GM12878 (cell line): Measurements from ENCODE around the gene DCDC1. TPM values are rescaled to one million over a fixed set of nuclear protein-coding genes. Genes with fewer than 3 reads are reported as not detected.

Experiments used
- ATAC-seq: fragments of 200-7000 bp; cut with Tn5 transposase; 3 replicates; pipeline ENCODE4 v1.9.1; 2020; ENCODE audit warnings: mild to moderate bottlenecking, moderate library complexity
- BruUV-seq: library from RNA; stranded (reverse); fragments of 400-500 nt; replicated peaks from 2 replicates; lab custom pipeline; 2021; lab: Mats Ljungman, UMichigan
- CTCF ChIA-PET: fragments of 300-600 bp; sonication (Branson Sonifier 250); formaldehyde crosslinking; extraction: SDS; loops from one replicate; lab custom pipeline; 2021; ENCODE audit warnings: inconsistent platforms; lab: Yijun Ruan, JAX
- POLR2A ChIA-PET: fragments of 350-600 bp; formaldehyde crosslinking; extraction: SDS; loops from one replicate; lab custom pipeline; 2021; ENCODE audit warnings: inconsistent platforms; lab: Charles Lee
- RAD21 ChIA-PET: fragments of 300-600 bp; sonication (Branson Sonifier 250); formaldehyde crosslinking; loops from one replicate; lab custom pipeline; 2023; ENCODE audit warnings: antibody characterized with exemption; ENCODE audit not compliant: unreplicated experiment; lab: Charles Lee
- SMC1A ChIA-PET: fragments of 300-600 bp; sonication (Branson Sonifier 250); formaldehyde crosslinking; loops from one replicate; lab custom pipeline; 2023; ENCODE audit not compliant: unreplicated experiment, uncharacterized antibody; lab: Charles Lee
- DNase-seq: peaks from one replicate; pipeline ENCODE4 v3.0.0-alpha.2; 2011; ENCODE audit warnings: low read depth, low spot score
- FAIRE-seq: peaks from 3 replicates; lab custom pipeline; 2011; peaks lifted over from hg19 to GRCh38; lab: Jason Lieb, UNC
- H2AFZ ChIP-seq: 2 replicates; pipeline ENCODE4 v1.6.0; 2011; ENCODE audit warnings: low read depth, low read length, control low read depth; ENCODE audit not compliant: control insufficient read depth
- H3K27ac ChIP-seq: 2 replicates; pipeline ENCODE4 v1.5.1; 2011; ENCODE audit warnings: control low read depth; ENCODE audit not compliant: control insufficient read depth, insufficient read depth
- H3K27me3 ChIP-seq, 2 experiments: replicated peaks in 1 of 2; 2 replicates each; pipeline versions ENCODE4 v1.6.0 to v1.6.1; 2011; ENCODE audit warnings: low read length in 1 of 2; ENCODE audit not compliant: control insufficient read depth in 2 of 2, insufficient read depth in 2 of 2
- H3K36me3 ChIP-seq, 2 experiments: 2 replicates each; pipeline ENCODE4 v1.5.1; 2011; ENCODE audit warnings: low read length in 1 of 2; ENCODE audit not compliant: control insufficient read depth in 2 of 2, insufficient read depth in 2 of 2
- H3K4me1 ChIP-seq: 2 replicates; pipeline ENCODE4 v1.6.1; 2011; ENCODE audit warnings: mild to moderate bottlenecking, low read length, moderate library complexity, mixed read lengths; ENCODE audit not compliant: control insufficient read depth, insufficient read depth
- H3K4me2 ChIP-seq: 2 replicates; pipeline ENCODE4 v1.6.0; 2011; ENCODE audit warnings: control low read depth; ENCODE audit not compliant: control insufficient read depth, insufficient read depth
- H3K4me3 ChIP-seq: fragments of 200-600 bp; sonication (generic); 2 replicates; pipeline ENCODE4 v1.5.1; 2016
- H3K79me2 ChIP-seq: 2 replicates; pipeline ENCODE4 v1.6.0; 2011; ENCODE audit warnings: low read length; ENCODE audit not compliant: control insufficient read depth, insufficient read depth
- H3K9ac ChIP-seq: 2 replicates; pipeline ENCODE4 v1.8.0; 2011; ENCODE audit warnings: low read length, control low read depth, mixed read lengths; ENCODE audit not compliant: control insufficient read depth, insufficient read depth
- H3K9me3 ChIP-seq: replicated peaks from 3 replicates; pipeline ENCODE4 v1.5.1; 2011; ENCODE audit warnings: mild to moderate bottlenecking, low read length; ENCODE audit not compliant: control insufficient read depth, insufficient read depth
- H4K20me1 ChIP-seq: 2 replicates; pipeline ENCODE4 v1.6.0; 2011; ENCODE audit not compliant: control insufficient read depth, insufficient read depth
- JUNB ChIP-seq: IDR thresholded peaks from 2 replicates; pipeline ENCODE4 v1.6.1; 2016; ENCODE audit warnings: antibody characterized with exemption, mild to moderate bottlenecking
- NFXL1 ChIP-seq: fragments of 450-650 bp; IDR thresholded peaks from 2 replicates; pipeline ENCODE4 v1.6.1; 2017; ENCODE audit warnings: antibody characterized with exemption, mild to moderate bottlenecking, borderline replicate concordance
- RAD21 ChIP-seq: IDR thresholded peaks from 2 replicates; pipeline ENCODE4 v1.6.1; 2011; ENCODE audit warnings: mild to moderate bottlenecking, low read depth, low read length, moderate library complexity; ENCODE audit not compliant: insufficient read depth
- SIX5 ChIP-seq: IDR thresholded peaks from 2 replicates; pipeline ENCODE4 v1.6.1; 2011; ENCODE audit warnings: mild to moderate bottlenecking, low read depth, low read length, moderate library complexity; ENCODE audit not compliant: severe bottlenecking
- SMC3 ChIP-seq: IDR thresholded peaks from 2 replicates; pipeline ENCODE4 v1.6.1; 2011; ENCODE audit warnings: low read length, improper control_type of control experiment, borderline replicate concordance
- ZNF207 ChIP-seq: fragments of 450-650 bp; IDR thresholded peaks from 2 replicates; pipeline ENCODE4 v1.6.1; 2014; ENCODE audit warnings: antibody characterized with exemption, mild to moderate bottlenecking, borderline replicate concordance
- ZNF217 ChIP-seq: fragments of 450-650 bp; IDR thresholded peaks from 2 replicates; pipeline ENCODE4 v1.6.1; 2017; ENCODE audit warnings: antibody characterized with exemption, mild to moderate bottlenecking
- ZNF274 ChIP-seq: IDR thresholded peaks from one replicate; pipeline ENCODE4 v1.8.0; 2011; ENCODE audit not compliant: insufficient read length, insufficient read depth
- ZNF384 ChIP-seq: IDR thresholded peaks from 2 replicates; pipeline ENCODE4 v1.6.1; 2012; ENCODE audit warnings: low read depth, mild to moderate bottlenecking, low read length, improper control_type of control experiment, borderline replicate concordance
- ZNF622 ChIP-seq: fragments of 450-650 bp; IDR thresholded peaks from 2 replicates; pipeline ENCODE4 v1.6.1; 2017; ENCODE audit warnings: mild to moderate bottlenecking, inconsistent platforms
- WGBS: methylation state at CpG from one replicate; pipeline ENCODE4 v1.1.6; 2016; ENCODE audit warnings: low lambda C conversion rate; ENCODE audit not compliant: insufficient replicate concordance, insufficient coverage; ENCODE audit errors: missing lambda C conversion rate; 5-methylcytosine and 5-hydroxymethylcytosine counted together
- in situ Hi-C: fragments of 300-500 bp; cut with MboI; formaldehyde crosslinking; loops from 9 replicates; pipeline ENCODE4 v1.14.3; 2018; ENCODE audit warnings: mixed read lengths
- intact Hi-C: fragments of 100-400 bp; cut with micrococcal nuclease; formaldehyde crosslinking; loops from one replicate; pipeline ENCODE4 v1.14.2; 2022; ENCODE audit not compliant: unreplicated experiment
- polyA plus RNA-seq, 11 experiments: library from polyadenylated mRNA; depleted of rRNA in 4 of 11; unstranded in 6 of 11; stranded (reverse) in 5 of 11; fragments of >200 nt; fragmentation: Nextera tagmentation in 4 of 11; fragmentation: Illumina TruSeq in 1 of 11; extraction: Ambion mirVana in 4 of 11; extraction: Trizol in 1 of 11; gene quantifications; 1 replicate in 1 of 11; 2 replicates in 10 of 11; pipeline versions ENCODE4 v1.2.1 to v1.2.3, GENCODE V29; 2011 to 2016; ENCODE audit warnings: inconsistent platforms in 2 of 11, missing spikeins in 2 of 11, low read depth in 1 of 11
- total RNA-seq, 4 experiments: library from RNA; depleted of rRNA in 3 of 4; stranded (reverse); fragments of >200 nt in 3 of 4; fragmentation: Illumina TruSeq in 1 of 4; extraction: Trizol in 1 of 4; gene quantifications; 2 replicates each; pipeline versions ENCODE4 v1.2.1 to v1.2.3, GENCODE V29; 2013 to 2021
- TF ChIP-seq, protein P1 (sequence below), 3 experiments: IDR thresholded peaks in 2 of 3; conservative IDR thresholded peaks in 1 of 3; 2 replicates each; pipeline ENCODE4 v1.5.1; 2011; ENCODE audit warnings: low read depth in 3 of 3, low read length in 3 of 3, mild to moderate bottlenecking in 3 of 3, control low read depth in 2 of 3, moderate library complexity in 2 of 3, inconsistent platforms in 1 of 3, mixed read lengths in 1 of 3; ENCODE audit not compliant: control insufficient read depth in 2 of 3, insufficient read depth in 1 of 3; ENCODE audit errors: extremely low read depth in 1 of 3
- TF ChIP-seq, protein P2 (sequence below): fragments of 450-650 bp; IDR thresholded peaks from 2 replicates; pipeline ENCODE4 v1.6.1; 2018; ENCODE audit warnings: borderline replicate concordance, mild to moderate bottlenecking; ENCODE audit not compliant: partially characterized antibody

DCDC1 gene
- total and polyA plus RNA-seq, 10 of the 15 experiments (the other 5 are each of a cell fraction or from before 2014, with no cell fraction given) = not detected

DNA sequence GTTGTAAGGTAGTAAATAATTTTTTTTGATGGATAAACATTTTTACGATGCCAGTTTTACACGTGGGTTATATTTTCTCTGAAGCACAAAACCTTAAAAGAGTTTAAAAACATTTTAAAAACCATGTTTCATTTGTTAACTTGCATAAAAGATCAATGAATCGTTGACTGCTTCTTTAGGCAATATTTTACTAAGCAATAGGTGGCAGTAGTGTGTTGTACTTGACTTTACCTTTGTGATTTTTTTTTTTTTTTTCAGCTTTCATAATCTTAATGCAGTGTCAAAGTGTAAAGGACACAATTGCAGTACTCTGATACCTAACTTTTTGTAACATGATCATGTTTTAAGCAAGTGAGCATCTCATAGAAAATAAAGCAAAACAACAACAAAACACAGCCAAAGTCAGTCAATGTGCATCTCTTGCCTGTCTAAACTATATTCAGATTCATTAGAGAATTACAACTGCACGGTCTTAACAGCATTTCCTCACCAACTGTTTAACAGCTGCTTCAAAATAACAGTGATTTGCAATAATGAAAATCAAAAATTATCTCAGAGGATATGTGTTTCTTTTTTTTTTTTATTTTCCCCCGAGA lies 27.8 kb upstream of the DCDC1 start:
- Histone ChIP-seq H3K4me2 (no peak overlapping the region), H3K27ac (no peak overlapping the region), H2AFZ (no peak overlapping the region), H3K4me3 (no peak overlapping the region), H3K4me1 (no peaks in the 10 kb centered on the region), H3K79me2 (no peaks in the 10 kb centered on the region), H4K20me1 (no peaks in the 10 kb centered on the region), H3K9ac (no peak overlapping the region), H3K9me3 (no peaks in the 10 kb centered on the region), H3K36me3 (no peaks in the 10 kb centered on the region; a peak in 1 of 4 replicates), H3K27me3 (no peaks in the 10 kb centered on the region)
- intact Hi-C loops (loop anchor here (1.0 to 5.0 kb wide), 5 partner anchors 474 to 775 kb away; no protein-coding TSS in a partner anchor), in situ Hi-C loops (loop anchor here (5.0 kb wide), 2 partner anchors 475 to 560 kb away; no protein-coding TSS in a partner anchor)
- ChIA-PET SMC1A (interaction anchor here (1.1 to 2.7 kb wide), 7 partner anchors 9 to 779 kb away, joined by 3 to 14 read pairs (median 8); no protein-coding TSS in a partner anchor), POLR2A (no interaction called here), RAD21 (interaction anchor here (0.6 to 1.9 kb wide), 4 partner anchors 473 to 562 kb away, joined by 3 to 18 read pairs (median 7); no protein-coding TSS in a partner anchor), CTCF (interaction anchor here (0.6 to 6.3 kb wide), 16 partner anchors 8 to 779 kb away, joined by 3 to 49 read pairs (median 4); no protein-coding TSS in a partner anchor)
- DNase-seq (no peak), FAIRE-seq (peak; percentile 73), ATAC-seq (peak; percentile 70)
- no TSS peak for BruUV-seq
- no peak for TF ChIP-seq ZNF207
- TF ChIP-seq SIX5 = no peak
- TF ChIP-seq, protein P1, sequence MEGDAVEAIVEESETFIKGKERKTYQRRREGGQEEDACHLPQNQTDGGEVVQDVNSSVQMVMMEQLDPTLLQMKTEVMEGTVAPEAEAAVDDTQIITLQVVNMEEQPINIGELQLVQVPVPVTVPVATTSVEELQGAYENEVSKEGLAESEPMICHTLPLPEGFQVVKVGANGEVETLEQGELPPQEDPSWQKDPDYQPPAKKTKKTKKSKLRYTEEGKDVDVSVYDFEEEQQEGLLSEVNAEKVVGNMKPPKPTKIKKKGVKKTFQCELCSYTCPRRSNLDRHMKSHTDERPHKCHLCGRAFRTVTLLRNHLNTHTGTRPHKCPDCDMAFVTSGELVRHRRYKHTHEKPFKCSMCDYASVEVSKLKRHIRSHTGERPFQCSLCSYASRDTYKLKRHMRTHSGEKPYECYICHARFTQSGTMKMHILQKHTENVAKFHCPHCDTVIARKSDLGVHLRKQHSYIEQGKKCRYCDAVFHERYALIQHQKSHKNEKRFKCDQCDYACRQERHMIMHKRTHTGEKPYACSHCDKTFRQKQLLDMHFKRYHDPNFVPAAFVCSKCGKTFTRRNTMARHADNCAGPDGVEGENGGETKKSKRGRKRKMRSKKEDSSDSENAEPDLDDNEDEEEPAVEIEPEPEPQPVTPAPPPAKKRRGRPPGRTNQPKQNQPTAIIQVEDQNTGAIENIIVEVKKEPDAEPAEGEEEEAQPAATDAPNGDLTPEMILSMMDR (IDR thresholded peaks at IDR 0.05 in 2 of 3, conservative IDR thresholded peaks at IDR 0.05 in 1 of 3; ENCODE audit: control insufficient read depth in 2 of 3, extremely low read depth in 1 of 3, insufficient read depth in 1 of 3, low read depth in 3 of 3, low read length in 3 of 3) = peak; percentile 43 to 72 (median 55); a peak in 5 of 6 replicates
- TF ChIP-seq ZNF622 = no peak
- no peak for TF ChIP-seq NFXL1
- TF ChIP-seq ZNF384 = peak; percentile 98
- TF ChIP-seq SMC3 = peak; percentile 68
- TF ChIP-seq, protein P2, sequence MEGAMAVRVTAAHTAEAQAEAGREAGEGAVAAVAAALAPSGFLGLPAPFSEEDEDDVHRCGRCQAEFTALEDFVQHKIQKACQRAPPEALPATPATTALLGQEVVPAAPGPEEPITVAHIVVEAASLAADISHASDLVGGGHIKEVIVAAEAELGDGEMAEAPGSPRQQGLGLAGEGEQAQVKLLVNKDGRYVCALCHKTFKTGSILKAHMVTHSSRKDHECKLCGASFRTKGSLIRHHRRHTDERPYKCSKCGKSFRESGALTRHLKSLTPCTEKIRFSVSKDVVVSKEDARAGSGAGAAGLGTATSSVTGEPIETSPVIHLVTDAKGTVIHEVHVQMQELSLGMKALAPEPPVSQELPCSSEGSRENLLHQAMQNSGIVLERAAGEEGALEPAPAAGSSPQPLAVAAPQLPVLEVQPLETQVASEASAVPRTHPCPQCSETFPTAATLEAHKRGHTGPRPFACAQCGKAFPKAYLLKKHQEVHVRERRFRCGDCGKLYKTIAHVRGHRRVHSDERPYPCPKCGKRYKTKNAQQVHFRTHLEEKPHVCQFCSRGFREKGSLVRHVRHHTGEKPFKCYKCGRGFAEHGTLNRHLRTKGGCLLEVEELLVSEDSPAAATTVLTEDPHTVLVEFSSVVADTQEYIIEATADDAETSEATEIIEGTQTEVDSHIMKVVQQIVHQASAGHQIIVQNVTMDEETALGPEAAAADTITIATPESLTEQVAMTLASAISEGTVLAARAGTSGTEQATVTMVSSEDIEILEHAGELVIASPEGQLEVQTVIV = no peak
- TF ChIP-seq ZNF274 = no peak
- TF ChIP-seq ZNF217 = no peak
- TF ChIP-seq JUNB = no peak
- peak; percentile 78 for TF ChIP-seq RAD21
- 39% methylated on average over 5 of the region's 5 CpGs for WGBS
